HEK293T (cell line): ENCODE measurements around the gene GPR148.

ENCODE experiments used
- CTCF ChIA-PET: fragments of 350-600 bp; formaldehyde crosslinking; extraction: SDS; loops from one replicate; lab custom pipeline; 2021; ENCODE audit warnings: antibody characterized with exemption, inconsistent platforms; lab: Yijun Ruan, JAX
- POLR2A ChIA-PET: fragments of 350-600 bp; formaldehyde crosslinking; extraction: SDS; loops from one replicate; lab custom pipeline; 2020; ENCODE audit warnings: antibody characterized with exemption, inconsistent platforms; lab: Yijun Ruan, JAX
- DNase-seq: peaks from one replicate; pipeline ENCODE4 v3.0.0; 2012; ENCODE audit warnings: mixed read lengths; ENCODE audit errors: extremely low spot score
- ARNT ChIP-seq: fragments of 450-650 bp; IDR thresholded peaks from 2 replicates; pipeline ENCODE4 v1.6.1; 2017; ENCODE audit warnings: mild to moderate bottlenecking
- BHLHE40 ChIP-seq: fragments of 450-650 bp; IDR thresholded peaks from 2 replicates; pipeline ENCODE4 v1.6.1; 2016; ENCODE audit warnings: mild to moderate bottlenecking, moderate library complexity, borderline replicate concordance
- CTBP1 ChIP-seq: fragments of 450-650 bp; IDR thresholded peaks from 2 replicates; pipeline ENCODE4 v1.6.1; 2016; ENCODE audit warnings: borderline replicate concordance
- ELF4 ChIP-seq: fragments of 450-650 bp; IDR thresholded peaks from 2 replicates; pipeline ENCODE4 v1.6.1; 2017; ENCODE audit warnings: antibody characterized with exemption
- FOXA1 ChIP-seq: fragments of 450-650 bp; IDR thresholded peaks from 2 replicates; pipeline ENCODE4 v1.6.1; 2016; ENCODE audit warnings: mild to moderate bottlenecking
- FOXK2 ChIP-seq: fragments of 450-650 bp; IDR thresholded peaks from 2 replicates; pipeline ENCODE4 v1.6.1; 2016; ENCODE audit warnings: mild to moderate bottlenecking
- FOXM1 ChIP-seq: fragments of 450-650 bp; IDR thresholded peaks from 2 replicates; pipeline ENCODE4 v1.6.1; 2017; ENCODE audit warnings: mild to moderate bottlenecking, borderline replicate concordance
- HDGF ChIP-seq: fragments of 450-650 bp; IDR thresholded peaks from 2 replicates; pipeline ENCODE4 v1.6.1; 2017; ENCODE audit warnings: antibody characterized with exemption, borderline replicate concordance
- L3MBTL2 ChIP-seq: fragments of 450-650 bp; conservative IDR thresholded peaks from 2 replicates; pipeline ENCODE4 v1.6.1; 2016; ENCODE audit warnings: mild to moderate bottlenecking
- LEF1 ChIP-seq: fragments of 450-650 bp; IDR thresholded peaks from 2 replicates; pipeline ENCODE4 v1.6.1; 2017; ENCODE audit warnings: mild to moderate bottlenecking, borderline replicate concordance
- NFRKB ChIP-seq: fragments of 450-650 bp; IDR thresholded peaks from 2 replicates; pipeline ENCODE4 v1.6.1; 2016; ENCODE audit warnings: mild to moderate bottlenecking, moderate library complexity
- SP1 ChIP-seq: fragments of 450-650 bp; IDR thresholded peaks from 2 replicates; pipeline ENCODE4 v1.6.1; 2017
- SUZ12 ChIP-seq: fragments of 450-650 bp; IDR thresholded peaks from 2 replicates; pipeline ENCODE4 v1.6.1; 2016; ENCODE audit warnings: mild to moderate bottlenecking
- TARDBP ChIP-seq: fragments of 450-650 bp; IDR thresholded peaks from 2 replicates; pipeline ENCODE4 v1.6.1; 2016
- ZNF384 ChIP-seq: fragments of 450-650 bp; IDR thresholded peaks from 2 replicates; pipeline ENCODE4 v1.6.1; 2016
- TF ChIP-seq, protein P1 (sequence below): fragments of 450-650 bp; IDR thresholded peaks from 2 replicates; pipeline ENCODE4 v1.6.1; 2016

Gene GPR148

GRCh38 chr2:130764035-130764820 is 35.4 kb downstream of the GPR148 start:
- POLR2A ChIA-PET: no interaction called here
- CTCF ChIA-PET: no interaction called here
- no peak for DNase-seq
- TF ChIP-seq FOXM1 (no peak), SUZ12 (no peak), ELF4 (no peak), BHLHE40 (no peak), NFRKB (no peak), SP1 (no peak), TARDBP (no peak), LEF1 (no peak), FOXA1 (no peak), CTBP1 (no peak), L3MBTL2 (no peak), ZNF384 (no peak), FOXK2 (no peak), ARNT (no peak), HDGF (no peak)
- TF ChIP-seq, protein P1, sequence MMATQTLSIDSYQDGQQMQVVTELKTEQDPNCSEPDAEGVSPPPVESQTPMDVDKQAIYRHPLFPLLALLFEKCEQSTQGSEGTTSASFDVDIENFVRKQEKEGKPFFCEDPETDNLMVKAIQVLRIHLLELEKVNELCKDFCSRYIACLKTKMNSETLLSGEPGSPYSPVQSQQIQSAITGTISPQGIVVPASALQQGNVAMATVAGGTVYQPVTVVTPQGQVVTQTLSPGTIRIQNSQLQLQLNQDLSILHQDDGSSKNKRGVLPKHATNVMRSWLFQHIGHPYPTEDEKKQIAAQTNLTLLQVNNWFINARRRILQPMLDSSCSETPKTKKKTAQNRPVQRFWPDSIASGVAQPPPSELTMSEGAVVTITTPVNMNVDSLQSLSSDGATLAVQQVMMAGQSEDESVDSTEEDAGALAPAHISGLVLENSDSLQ: no peak

- ChIA-PET POLR2A (no interaction called here), CTCF (no interaction called here)
- TF ChIP-seq ZNF384 (no peak), SP1 (no peak), FOXM1 (no peak), L3MBTL2 (no peak), CTBP1 (no peak), ARNT (no peak), TARDBP (no peak)
- TF ChIP-seq, protein P1: no peak
- DNase-seq: no peak
Measured at GRCh38 chr2:130764821-130765115, 35.9 kb downstream of the GPR148 start.

DNA sequence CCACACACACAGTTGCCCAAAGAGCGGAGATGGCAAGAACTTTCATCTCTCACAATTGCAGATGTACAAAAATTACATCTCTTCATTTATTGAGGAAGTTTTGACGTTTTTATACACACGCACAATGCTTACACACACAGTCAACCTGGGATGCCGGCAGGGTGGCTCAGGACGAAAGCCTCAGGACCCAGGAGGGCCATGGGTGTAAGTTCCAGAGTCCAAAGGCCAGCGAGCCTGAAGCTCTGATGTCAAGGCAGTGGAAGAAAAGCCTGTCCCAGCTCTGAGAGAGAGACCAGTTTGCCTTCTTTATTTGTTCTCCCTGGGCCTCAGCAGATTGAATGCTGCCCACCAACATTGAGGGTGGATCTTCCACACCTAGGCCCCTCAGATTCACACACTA is 36.6 kb downstream of the GPR148 start:
- no peak for DNase-seq
- ChIA-PET CTCF (no interaction called here), POLR2A (no interaction called here)
- TF ChIP-seq LEF1 (no peak), NFRKB (no peak), FOXM1 (no peak), ARNT (no peak), TARDBP (no peak), CTBP1 (no peak), HDGF (no peak), SUZ12 (no peak), L3MBTL2 (no peak), FOXK2 (no peak), SP1 (no peak), BHLHE40 (no peak), FOXA1 (no peak), ELF4 (no peak), ZNF384 (no peak)
- TF ChIP-seq, protein P1: no peak

GRCh38 chr2:130766037-130766436 is 37.2 kb downstream of the GPR148 start:
- no peak for DNase-seq
- CTCF ChIA-PET: no interaction called here
- no peak for TF ChIP-seq LEF1
- TF ChIP-seq FOXM1: no peak
- no peak for TF ChIP-seq SUZ12
- no peak for TF ChIP-seq FOXK2
- no peak for TF ChIP-seq CTBP1
- no peak for TF ChIP-seq FOXA1
- TF ChIP-seq BHLHE40: no peak
- TF ChIP-seq ARNT: no peak
- no peak for TF ChIP-seq HDGF
- no peak for TF ChIP-seq NFRKB
- no peak for TF ChIP-seq TARDBP
- TF ChIP-seq, protein P1: no peak
- TF ChIP-seq L3MBTL2: no peak
- no peak for TF ChIP-seq ZNF384
- TF ChIP-seq ELF4: no peak
- TF ChIP-seq SP1: no peak
- POLR2A ChIA-PET: no interaction called here

GRCh38 chr2:130766711-130767407 is 38.0 kb downstream of the GPR148 start:
- ChIA-PET POLR2A (no interaction called here), CTCF (no interaction called here)
- DNase-seq: no peak
- TF ChIP-seq HDGF (no peak), FOXK2 (no peak), BHLHE40 (no peak), TARDBP (no peak), ARNT (no peak), L3MBTL2 (no peak), FOXM1 (no peak), ZNF384 (no peak), FOXA1 (no peak), ELF4 (no peak), CTBP1 (no peak), SP1 (no peak), NFRKB (no peak), SUZ12 (no peak)
- TF ChIP-seq, protein P1: no peak
